Activated CD4-positive, alpha-beta memory T cell treated with anti-CD3 and anti-CD28 coated beads for 36 hours (primary cell): ENCODE measurements around the gene SEMA6B. TPM values are rescaled to one million over a fixed set of nuclear protein-coding genes. Genes with fewer than 3 reads are reported as not detected.

ENCODE experiments used
- CTCF ChIA-PET: fragments of 350-600 bp; sonication (Branson Sonifier 250); formaldehyde crosslinking; loops from one replicate; lab custom pipeline; 2021; ENCODE audit warnings: antibody characterized with exemption, inconsistent platforms; lab: Charles Lee
- POLR2A ChIA-PET: fragments of 350-600 bp; sonication (Branson Sonifier 250); formaldehyde crosslinking; loops from one replicate; lab custom pipeline; 2021; ENCODE audit warnings: antibody characterized with exemption; lab: Charles Lee
- DNase-seq: peaks from one replicate; pipeline ENCODE4 v3.0.0-alpha.2; 2020
- H3K27ac Mint-ChIP-seq: one replicate; pipeline ENCODE4 v1.8.0; 2021; ENCODE audit warnings: mixed read lengths
- H3K27me3 Mint-ChIP-seq: one replicate; pipeline ENCODE4 v1.8.0; 2021; ENCODE audit warnings: mixed read lengths
- H3K36me3 Mint-ChIP-seq: one replicate; pipeline ENCODE4 v1.8.0; 2021; ENCODE audit warnings: mixed read lengths
- H3K4me1 Mint-ChIP-seq: one replicate; pipeline ENCODE4 v1.8.0; 2021; ENCODE audit warnings: low read depth, mixed read lengths
- H3K4me3 Mint-ChIP-seq: one replicate; pipeline ENCODE4 v1.8.0; 2021; ENCODE audit warnings: mild to moderate bottlenecking, mixed read lengths
- H3K9me3 Mint-ChIP-seq: one replicate; pipeline ENCODE4 v1.8.0; 2021; ENCODE audit warnings: mixed read lengths
- intact Hi-C: fragments of 100-400 bp; cut with micrococcal nuclease; formaldehyde crosslinking; loops from one replicate; pipeline ENCODE4 v1.15.1; 2023
- total RNA-seq, 2 experiments: library from RNA; stranded (reverse); gene quantifications; one replicate each; pipeline ENCODE4 v1.2.3, GENCODE V29; 2021

SEMA6B gene
- total RNA-seq, 2 experiments from 2014 or later, result 0.19 TPM; not detected in 1

DNA sequence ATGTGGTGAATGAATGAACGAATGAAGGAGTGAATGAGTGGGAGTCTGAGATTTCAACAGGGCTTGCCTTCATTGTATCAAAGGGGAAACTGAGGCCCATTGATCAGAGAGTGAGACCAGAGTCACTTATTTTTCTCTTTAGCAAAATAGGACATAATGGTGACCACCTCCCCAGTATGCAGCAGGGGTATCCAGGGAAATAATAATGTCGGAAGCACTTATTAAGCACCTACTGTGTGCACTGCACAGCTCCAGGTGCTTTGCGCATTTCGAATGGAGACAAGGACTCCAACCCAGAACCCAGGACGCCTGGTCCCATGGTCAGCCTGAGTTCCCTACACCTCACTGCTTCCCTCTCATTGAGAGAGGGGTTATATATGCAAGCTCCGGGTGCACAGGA lies 26.8 kb upstream of the SEMA6B start:
- CTCF ChIA-PET, result interaction anchor here (0.6 to 0.9 kb wide), 2 partner anchors 47 to 1114 kb away, joined by 3 read pairs; no protein-coding TSS in a partner anchor
- no peaks in the 10 kb centered on the region for H3K9me3 Mint-ChIP-seq
- POLR2A ChIA-PET, result no interaction called here
- intact Hi-C loops, result no loop called here
- H3K4me3 Mint-ChIP-seq, result no peak overlapping the region
- H3K27ac Mint-ChIP-seq, result no peak overlapping the region
- H3K27me3 Mint-ChIP-seq, result peaks cover 44% of the 10 kb centered on the region
- DNase-seq, result no peak
- peaks cover 8% of the 10 kb centered on the region for H3K4me1 Mint-ChIP-seq
- no peaks in the 10 kb centered on the region for H3K36me3 Mint-ChIP-seq

DNA sequence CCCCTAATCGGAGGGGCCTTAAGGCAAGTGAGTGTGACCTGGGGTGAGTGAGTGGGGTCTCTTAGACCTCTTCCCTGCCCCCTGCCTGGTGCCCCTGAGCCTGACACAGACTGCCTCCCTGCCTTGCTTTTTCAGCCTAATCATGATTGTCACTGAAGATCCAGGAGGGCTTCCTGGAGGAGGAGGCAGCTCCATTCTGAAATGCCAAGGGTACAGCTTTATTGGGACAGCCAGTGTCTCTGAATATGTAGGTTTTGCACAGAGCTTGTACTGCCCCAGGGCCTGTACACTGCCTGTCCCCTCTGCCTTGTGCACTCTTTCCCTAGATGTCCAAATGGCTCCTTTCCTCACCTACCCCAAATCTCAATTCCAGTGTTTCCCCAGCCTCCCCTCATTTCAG lies 26.1 kb upstream of the SEMA6B start:
- no peaks in the 10 kb centered on the region for H3K36me3 Mint-ChIP-seq
- H3K27me3 Mint-ChIP-seq, result peaks cover 42% of the 10 kb centered on the region
- ChIA-PET POLR2A (no interaction called here), CTCF (interaction anchor here (0.6 to 1.2 kb wide), 3 partner anchors 48 to 1113 kb away, joined by 3 to 4 read pairs (median 4); partner anchors contain the start of gene PLIN5)
- H3K4me3 Mint-ChIP-seq, result no peak overlapping the region
- H3K4me1 Mint-ChIP-seq, result peaks cover 8% of the 10 kb centered on the region
- intact Hi-C loops, result no loop called here
- H3K27ac Mint-ChIP-seq, result no peak overlapping the region
- no peak for DNase-seq
- no peaks in the 10 kb centered on the region for H3K9me3 Mint-ChIP-seq

DNA sequence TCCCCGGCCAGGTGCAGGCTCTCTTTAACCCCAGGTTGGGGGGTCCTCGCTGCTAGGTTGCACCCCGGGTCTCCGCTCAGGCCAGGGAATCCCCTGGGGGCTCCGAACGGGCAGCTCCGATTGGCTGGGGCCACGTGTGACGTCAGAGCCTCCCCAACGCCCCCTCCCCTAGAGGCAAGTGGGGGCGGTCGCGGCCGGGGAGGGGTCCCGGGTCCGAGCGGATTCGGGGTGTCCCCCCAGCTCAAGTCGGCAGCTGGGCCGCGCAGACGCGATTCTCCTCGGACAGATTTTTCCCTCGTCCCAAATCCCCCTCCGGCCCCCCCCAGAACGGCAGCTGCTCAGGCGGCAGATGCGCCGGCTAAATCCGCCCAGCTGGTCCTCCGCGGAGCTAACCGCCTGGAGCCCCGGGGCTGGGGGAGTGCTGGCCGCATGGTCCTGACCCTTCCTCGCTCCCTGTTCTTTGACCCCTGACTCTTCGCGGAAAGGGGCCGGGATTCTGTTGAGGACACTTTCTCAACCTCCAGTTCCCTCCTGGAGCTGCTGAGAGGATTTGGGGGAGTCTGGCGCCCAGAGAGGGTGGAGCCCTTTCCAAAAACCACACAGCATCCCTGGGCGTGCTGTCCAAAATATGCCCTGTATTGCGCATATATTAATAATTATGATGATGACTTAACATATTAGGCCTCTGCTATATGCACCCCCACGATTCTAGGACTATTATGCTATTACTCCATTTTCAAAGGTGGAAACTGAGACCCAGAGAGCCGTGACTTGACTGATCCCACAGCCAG lies 25.4 kb upstream of the SEMA6B start:
- H3K27me3 Mint-ChIP-seq, result peaks cover 39% of the 10 kb centered on the region
- no peak for DNase-seq
- intact Hi-C loops, result no loop called here
- POLR2A ChIA-PET, result no interaction called here
- no peak overlapping the region for H3K4me3 Mint-ChIP-seq
- CTCF ChIA-PET, result interaction anchor here (0.6 to 1.2 kb wide), 3 partner anchors 12 to 50 kb away, joined by 3 to 4 read pairs (median 4); partner anchors contain the start of gene PLIN5
- no peaks in the 10 kb centered on the region for H3K9me3 Mint-ChIP-seq
- H3K4me1 Mint-ChIP-seq, result peaks cover 8% of the 10 kb centered on the region
- H3K27ac Mint-ChIP-seq, result no peak overlapping the region
- no peaks in the 10 kb centered on the region for H3K36me3 Mint-ChIP-seq

DNA sequence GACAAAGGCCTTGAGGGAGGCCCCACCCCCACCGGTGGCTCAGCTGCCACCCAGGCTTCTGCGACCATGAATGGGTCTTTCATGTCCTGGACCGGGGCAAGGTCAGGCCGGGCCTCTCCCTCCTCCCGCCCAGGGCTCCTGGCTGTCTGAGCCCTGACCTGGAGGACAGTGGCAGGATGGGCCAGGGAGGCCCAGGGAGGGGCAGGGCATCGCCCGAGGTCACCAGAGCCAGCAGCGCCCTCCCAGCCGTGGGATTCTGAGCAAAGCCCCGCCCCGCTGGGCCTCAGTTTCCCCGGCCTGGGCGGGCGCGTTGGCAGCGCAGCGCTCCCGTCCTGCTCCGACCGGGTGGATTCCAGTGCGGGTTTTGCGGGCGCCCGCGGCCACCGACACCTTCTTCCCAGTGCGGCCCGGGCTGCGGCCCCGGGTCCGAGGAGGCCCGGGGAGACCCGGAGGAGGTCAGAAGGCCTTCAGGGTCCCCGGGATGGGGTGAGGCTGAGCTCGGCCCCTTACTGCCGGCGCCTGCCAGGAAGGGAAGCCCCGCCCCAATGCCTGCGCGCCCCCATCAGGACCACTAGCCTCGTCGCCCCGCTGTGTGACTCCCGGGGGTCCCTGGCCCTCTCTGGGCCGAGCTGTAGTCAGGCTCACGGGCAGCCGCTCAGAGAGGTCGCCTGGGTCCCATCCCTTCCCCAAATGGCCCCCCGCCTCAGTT lies 24.6 kb upstream of the SEMA6B start:
- POLR2A ChIA-PET, result no interaction called here

DNA sequence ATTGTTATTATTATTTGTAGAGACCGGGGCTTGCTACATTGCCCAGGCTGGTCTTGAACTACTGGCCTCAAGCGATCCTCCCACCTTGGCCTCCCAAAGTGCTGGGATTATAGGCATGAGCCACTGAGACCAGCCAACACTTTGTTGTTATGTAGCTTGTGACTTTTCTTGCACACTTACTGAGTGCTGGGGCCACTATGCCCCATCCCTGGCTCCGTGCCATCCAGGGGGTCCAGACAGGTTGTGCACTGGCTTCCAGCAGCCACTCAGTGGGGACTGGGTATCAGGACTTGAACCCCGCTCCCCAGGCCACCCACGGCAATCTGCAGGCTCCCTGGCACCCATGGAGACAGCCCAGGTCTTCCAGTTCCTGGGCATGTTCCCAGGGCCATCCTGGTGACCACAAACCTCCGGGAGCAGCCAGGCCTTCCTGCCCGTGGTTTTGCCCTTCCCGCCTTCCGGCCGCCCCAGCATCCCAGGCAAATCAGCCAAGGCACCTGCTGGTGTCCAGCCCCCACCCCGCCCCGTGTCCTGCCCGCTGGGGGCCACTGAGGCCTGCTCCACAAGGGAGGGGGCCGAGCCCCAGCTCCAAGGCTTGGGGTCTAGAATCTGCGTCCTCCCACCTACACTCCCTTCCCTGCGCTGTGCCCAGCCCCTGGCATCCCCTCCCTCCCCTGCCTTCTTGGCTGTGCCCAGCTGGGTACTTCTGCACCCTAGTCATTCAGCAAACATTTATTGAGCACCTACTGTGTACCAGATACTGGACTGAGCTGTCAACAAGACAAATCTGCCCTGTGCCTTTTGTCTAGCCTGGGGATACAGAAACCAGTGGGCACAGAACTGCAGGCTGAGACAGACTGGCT lies 23.7 kb upstream of the SEMA6B start:
- ChIA-PET POLR2A (no interaction called here), CTCF (no interaction called here)
- DNase-seq, result no peak
- H3K4me1 Mint-ChIP-seq, result peaks cover 8% of the 10 kb centered on the region
- H3K27me3 Mint-ChIP-seq, result peaks cover 48% of the 10 kb centered on the region
- H3K27ac Mint-ChIP-seq, result no peak overlapping the region
- no peak overlapping the region for H3K4me3 Mint-ChIP-seq
- intact Hi-C loops, result no loop called here
- H3K9me3 Mint-ChIP-seq, result no peaks in the 10 kb centered on the region
- no peaks in the 10 kb centered on the region for H3K36me3 Mint-ChIP-seq

More for the DNA sequence above, 24.6 kb upstream of the SEMA6B start:
- CTCF ChIA-PET, result interaction anchor here (1.1 kb wide), 1 partner anchor 11 kb away, joined by 3 read pairs; no protein-coding TSS in a partner anchor
- Mint-ChIP-seq H3K9me3 (no peaks in the 10 kb centered on the region), H3K36me3 (no peaks in the 10 kb centered on the region), H3K27me3 (peaks cover 42% of the 10 kb centered on the region), H3K4me3 (no peak overlapping the region), H3K27ac (no peak overlapping the region), H3K4me1 (peaks cover 8% of the 10 kb centered on the region)
- DNase-seq, result peak; percentile 34
- intact Hi-C loops, result no loop called here

DNA sequence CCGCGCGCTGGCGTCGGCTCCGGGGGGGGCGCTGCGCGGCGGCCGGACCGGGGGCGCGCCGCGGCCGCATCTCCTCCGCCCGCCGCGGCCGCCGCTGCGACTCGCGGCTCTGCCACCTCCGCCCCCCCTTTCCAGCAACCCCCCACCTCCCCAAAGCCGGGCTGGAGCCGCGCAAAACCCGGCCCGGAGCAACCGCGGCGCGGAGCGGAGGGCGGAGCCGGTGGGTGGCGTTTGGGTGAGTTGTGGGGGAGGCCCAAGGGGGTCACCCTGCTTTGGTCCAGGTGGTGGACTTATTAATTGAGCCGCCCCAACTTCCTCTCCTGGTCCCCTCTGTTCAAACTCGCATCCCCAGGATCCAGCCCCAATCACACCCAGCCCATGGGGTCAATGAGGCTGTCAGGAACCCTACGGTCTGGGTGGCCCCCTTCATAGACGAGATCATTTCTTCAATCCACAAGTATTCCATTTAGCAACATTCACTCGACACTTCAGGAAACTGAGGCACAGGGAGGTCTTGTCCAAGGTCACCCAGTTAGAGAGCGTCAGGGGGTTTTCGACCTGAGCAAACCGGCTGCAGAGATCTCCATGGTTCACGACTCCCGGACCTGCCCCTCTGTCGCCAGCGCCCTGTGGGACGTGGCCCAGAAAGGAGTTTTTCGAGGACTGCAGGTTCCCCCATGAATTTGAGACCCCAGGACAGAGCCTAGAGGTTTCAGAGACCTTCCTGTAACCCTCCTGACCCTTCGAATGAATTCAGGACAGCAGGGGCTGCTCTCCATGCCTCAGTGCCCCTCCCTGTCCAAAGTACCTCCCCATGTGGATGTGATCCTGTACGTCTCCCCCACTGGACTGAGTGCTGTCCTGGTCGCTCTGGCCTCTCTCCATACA lies 22.4 kb upstream of the SEMA6B start:
- intact Hi-C loops, result no loop called here
- H3K9me3 Mint-ChIP-seq, result no peaks in the 10 kb centered on the region
- no peaks in the 10 kb centered on the region for H3K36me3 Mint-ChIP-seq
- H3K27me3 Mint-ChIP-seq, result peaks cover 45% of the 10 kb centered on the region
- H3K4me3 Mint-ChIP-seq, result no peak overlapping the region
- DNase-seq, result no peak
- H3K27ac Mint-ChIP-seq, result no peak overlapping the region
- H3K4me1 Mint-ChIP-seq, result peaks cover 8% of the 10 kb centered on the region
- CTCF ChIA-PET, result interaction anchor here (0.6 kb wide), 1 partner anchor 222 kb away, joined by 3 read pairs; no protein-coding TSS in a partner anchor
- POLR2A ChIA-PET, result no interaction called here

DNA sequence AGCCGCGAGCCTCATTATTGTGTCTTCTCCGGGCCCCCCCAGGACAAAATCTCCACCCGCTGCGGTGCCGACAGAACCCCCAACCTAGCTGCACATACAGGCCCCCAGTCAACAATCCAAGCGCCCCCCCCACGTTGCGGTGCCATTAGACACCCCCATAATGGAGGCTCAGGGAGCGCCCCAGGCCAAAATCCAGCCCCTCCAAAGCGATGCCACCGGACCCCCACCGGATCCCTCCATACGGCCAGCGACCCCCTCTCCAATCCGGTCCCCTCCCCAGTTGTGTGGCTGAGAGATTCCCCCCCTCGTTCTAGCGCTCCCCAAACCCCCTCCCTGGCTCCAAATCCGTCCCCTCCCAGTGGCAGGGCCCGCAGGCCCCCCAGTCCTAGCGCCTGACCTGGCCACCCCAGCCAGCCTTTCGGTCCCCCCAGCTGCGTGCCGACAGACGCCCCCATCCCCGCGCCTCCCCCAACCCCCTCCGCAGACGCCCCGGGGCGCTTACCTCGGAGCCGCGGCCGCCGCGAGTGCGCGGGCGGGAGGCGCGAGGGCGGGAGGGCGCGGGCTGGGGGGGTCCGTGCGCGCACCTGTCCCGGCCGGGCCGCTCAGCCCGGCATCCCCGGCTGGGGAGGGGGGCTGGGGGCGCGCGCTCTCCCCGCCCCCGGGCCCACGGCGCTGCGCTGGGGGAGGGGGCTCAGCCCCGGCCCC lies 21.6 kb upstream of the SEMA6B start:
- intact Hi-C loops, result no loop called here
- ChIA-PET CTCF (interaction anchor here (0.6 to 0.9 kb wide), 3 partner anchors 52 to 223 kb away, joined by 3 to 4 read pairs (median 3); no protein-coding TSS in a partner anchor), POLR2A (no interaction called here)
- no peak for DNase-seq
- Mint-ChIP-seq H3K27ac (no peak overlapping the region), H3K4me3 (no peak overlapping the region), H3K4me1 (peaks cover 8% of the 10 kb centered on the region), H3K9me3 (no peaks in the 10 kb centered on the region), H3K36me3 (no peaks in the 10 kb centered on the region), H3K27me3 (peaks cover 49% of the 10 kb centered on the region)

DNA sequence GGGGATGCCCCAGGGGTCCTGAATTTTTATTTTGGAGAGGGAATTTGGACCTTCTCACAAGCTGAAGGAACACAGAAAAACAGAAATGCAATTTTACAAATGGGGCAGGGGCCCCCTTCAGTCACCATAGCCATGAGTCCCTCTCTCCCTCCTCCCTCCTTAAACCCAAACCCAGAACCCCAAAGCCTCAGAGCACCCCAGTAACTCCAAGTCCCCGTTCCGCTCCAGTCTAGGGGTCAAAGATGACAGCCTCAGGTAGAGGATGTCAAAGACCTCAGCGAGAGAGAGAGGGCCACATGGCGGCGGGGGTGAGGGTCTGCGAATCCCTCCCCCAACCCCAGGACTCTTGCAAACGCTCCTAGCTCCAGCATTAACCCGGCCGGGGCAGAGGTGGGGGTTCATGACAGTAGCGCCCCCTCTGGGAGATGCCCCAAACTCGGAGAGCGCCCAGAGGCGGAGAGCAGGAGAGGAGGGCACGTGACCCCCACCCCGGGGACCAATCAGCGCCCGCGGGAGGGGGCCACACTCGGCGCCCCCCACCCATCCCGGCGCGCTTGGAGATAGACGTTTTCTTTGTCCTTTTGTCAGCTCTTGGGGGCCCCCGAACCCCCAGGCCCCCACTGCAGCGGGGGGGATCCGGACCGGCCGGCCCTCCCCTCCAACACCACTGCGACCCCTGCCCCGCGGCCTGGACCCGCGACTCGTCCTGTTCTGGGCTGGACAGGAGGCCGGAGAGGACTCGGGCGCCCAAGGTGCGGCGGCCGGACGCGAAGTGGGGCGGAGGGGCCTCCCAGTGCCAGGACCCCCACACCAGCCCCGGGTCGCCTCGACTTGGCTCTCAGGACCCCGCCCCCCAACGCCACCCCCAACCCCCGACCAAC lies 20.8 kb upstream of the SEMA6B start:
- Mint-ChIP-seq H3K27me3 (peaks cover 47% of the 10 kb centered on the region), H3K9me3 (no peaks in the 10 kb centered on the region), H3K27ac (no peak overlapping the region), H3K4me1 (peaks cover 8% of the 10 kb centered on the region), H3K36me3 (no peaks in the 10 kb centered on the region), H3K4me3 (no peak overlapping the region)
- intact Hi-C loops, result no loop called here
- DNase-seq, result no peak
- CTCF ChIA-PET, result interaction anchor here (0.7 to 0.9 kb wide), 2 partner anchors 53 to 56 kb away, joined by 3 to 4 read pairs; no protein-coding TSS in a partner anchor
- POLR2A ChIA-PET, result no interaction called here

DNA sequence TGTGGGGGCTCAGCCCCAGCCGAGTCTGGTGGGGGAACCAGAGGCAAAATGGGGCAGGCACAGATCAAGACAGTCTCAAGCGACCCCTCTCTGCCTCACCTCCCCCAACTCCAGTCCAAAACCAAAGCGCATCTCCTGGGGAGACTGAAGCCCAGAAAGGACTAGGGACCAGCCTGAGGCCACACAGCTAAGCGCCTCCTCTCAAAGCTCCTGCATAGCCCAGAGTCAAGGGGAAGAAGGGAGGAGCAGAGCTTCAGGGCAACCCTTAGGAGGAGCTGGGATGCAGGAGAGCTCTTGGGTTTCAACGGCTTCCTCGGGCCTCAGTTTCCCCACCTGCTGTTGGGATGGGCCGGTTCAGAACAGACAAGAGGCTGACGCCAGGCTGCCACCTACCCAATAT lies 19.9 kb upstream of the SEMA6B start:
- Mint-ChIP-seq H3K4me1 (peaks cover 8% of the 10 kb centered on the region), H3K36me3 (no peaks in the 10 kb centered on the region), H3K27me3 (peaks cover 47% of the 10 kb centered on the region), H3K9me3 (no peaks in the 10 kb centered on the region), H3K27ac (no peak overlapping the region), H3K4me3 (no peak overlapping the region)
- no peak for DNase-seq
- POLR2A ChIA-PET, result no interaction called here
- CTCF ChIA-PET, result interaction anchor here (1.6 kb wide), 1 partner anchor 13 kb away, joined by 5 read pairs; no protein-coding TSS in a partner anchor
- intact Hi-C loops, result no loop called here
